Measurements from ENCODE around the gene PFDN4.
"Not testable (repeated sequence)": the region's sequence is repeated elsewhere in the genome, so short reads cannot be mapped to it uniquely, and the experiment has no call there.

The PFDN4 gene

GRCh38 chr20:54237116-54237943 lies 29.4 kb downstream of the PFDN4 start:
- ATAC-seq, result no peak
- TF ChIP-seq ZC3H10 (CRISPR knock-in tag; IDR thresholded peaks at IDR 0.05) (no peak), TSHZ2 (CRISPR knock-in tag; IDR thresholded peaks at IDR 0.05) (no peak), POU6F1 (CRISPR knock-in tag; IDR thresholded peaks at IDR 0.05; ENCODE audit: borderline replicate concordance, low read depth) (no peak), TOX (CRISPR knock-in tag; IDR thresholded peaks at IDR 0.05; ENCODE audit: borderline replicate concordance) (no peak), CREB5 (CRISPR knock-in tag; IDR thresholded peaks at IDR 0.05; ENCODE audit: low read depth) (no peak), PATZ1 (CRISPR knock-in tag; IDR thresholded peaks at IDR 0.05; ENCODE audit: borderline replicate concordance) (no peak)

- no peak for TF ChIP-seq GLIS3 (CRISPR knock-in tag; IDR thresholded peaks at IDR 0.05)
- no peak for TF ChIP-seq PPARA (CRISPR knock-in tag; IDR thresholded peaks at IDR 0.05; ENCODE audit: borderline replicate concordance)
- TF ChIP-seq BACH2 (CRISPR knock-in tag; IDR thresholded peaks at IDR 0.05; ENCODE audit: borderline replicate concordance), result no peak
- no peak for TF ChIP-seq ZC3H10 (CRISPR knock-in tag; IDR thresholded peaks at IDR 0.05)
- TF ChIP-seq POU6F1 (CRISPR knock-in tag; IDR thresholded peaks at IDR 0.05; ENCODE audit: borderline replicate concordance, low read depth), result no peak
- TF ChIP-seq ESRRG (CRISPR knock-in tag; IDR thresholded peaks at IDR 0.05), result no peak
- TF ChIP-seq TCF4 (CRISPR knock-in tag; IDR thresholded peaks at IDR 0.05; ENCODE audit: borderline replicate concordance), result no peak
- no peak for TF ChIP-seq TOX (CRISPR knock-in tag; IDR thresholded peaks at IDR 0.05; ENCODE audit: borderline replicate concordance)
- TF ChIP-seq ZNF70 (CRISPR knock-in tag; IDR thresholded peaks at IDR 0.05), result no peak
- no peak for TF ChIP-seq CSDC2 (CRISPR knock-in tag; IDR thresholded peaks at IDR 0.05)
- no peak for TF ChIP-seq ZFP30 (CRISPR knock-in tag; IDR thresholded peaks at IDR 0.05)
- ATAC-seq, result no peak
These were observed 36.2 kb downstream of the PFDN4 start for GRCh38 chr20:54244113-54244512.

- not testable (repeated sequence) for ATAC-seq
These were observed 40.8 kb downstream of the PFDN4 start for GRCh38 chr20:54248705-54249104.

- no peak for ATAC-seq
- TF ChIP-seq ZNF565 (CRISPR knock-in tag; conservative IDR thresholded peaks at IDR 0.05; ENCODE audit: low read depth) (no peak), CREB5 (CRISPR knock-in tag; IDR thresholded peaks at IDR 0.05; ENCODE audit: low read depth) (no peak), ZNF8 (CRISPR knock-in tag; IDR thresholded peaks at IDR 0.05) (no peak), PATZ1 (CRISPR knock-in tag; IDR thresholded peaks at IDR 0.05; ENCODE audit: borderline replicate concordance) (no peak), TSHZ2 (CRISPR knock-in tag; IDR thresholded peaks at IDR 0.05) (no peak), SNAI2 (CRISPR knock-in tag; IDR thresholded peaks at IDR 0.05) (no peak), ZFP30 (CRISPR knock-in tag; IDR thresholded peaks at IDR 0.05) (no peak), ARNTL (CRISPR knock-in tag; IDR thresholded peaks at IDR 0.05; ENCODE audit: borderline replicate concordance, low read depth) (no peak), PPARA (CRISPR knock-in tag; IDR thresholded peaks at IDR 0.05; ENCODE audit: borderline replicate concordance) (no peak)
These were observed 42.8 kb downstream of the PFDN4 start for GRCh38 chr20:54250691-54251090.

Data from SK-N-SH treated with all-trans-retinoic acid at 6 μM for 48 hours (cell line).